ENCODE results near the gene GLYATL1. TPM values are rescaled to one million over a fixed set of nuclear protein-coding genes. Genes with fewer than 3 reads are reported as not detected.

Gene GLYATL1
- total and polyA plus RNA-seq, 2 experiments from 2014 or later = 7.9 to 12.6 TPM

- Mint-ChIP-seq H3K4me3 (no peak overlapping the region), H3K4me1 (0 out of 3 replicates have a peak, but pooled peaks cover under 1% of the 10 kb centered on the region), H3K27ac (no peak overlapping the region), H3K36me3 (ENCODE audit: low read depth) (peaks cover 13% of the 10 kb centered on the region), H3K27me3 (ENCODE audit: insufficient read depth, low read depth, poor library complexity) (peaks cover 1% of the 10 kb centered on the region), H3K9me3 (peaks cover 35% of the 10 kb centered on the region)
- Histone ChIP-seq H2AFZ (no peak overlapping the region), H3K27me3 (ENCODE audit: insufficient read depth) (no peaks in the 10 kb centered on the region), H3K4me2 (no peak overlapping the region), H3K9me2 (ENCODE audit: insufficient read depth) (no peaks in the 10 kb centered on the region; the same call in 1 of the 2 replicates), H3F3A (replicated peaks; ENCODE audit: low read depth) (no peaks in the 10 kb centered on the region), H3K36me3 (ENCODE audit: insufficient read depth) (peaks cover 11% of the 10 kb centered on the region; the same call in 1 of the 2 replicates), H4K20me1 (replicated peaks; ENCODE audit: insufficient read depth) (no peaks in the 10 kb centered on the region), H3K27ac (ENCODE audit: low read depth) (no peak overlapping the region), H3K4me1 (ENCODE audit: insufficient read depth) (peaks cover under 1% of the 10 kb centered on the region; the same call in 1 of the 2 replicates), H3K79me2 (replicated peaks; ENCODE audit: insufficient read depth) (no peaks in the 10 kb centered on the region), H3K4me3 (no peak overlapping the region)
- TF ChIP-seq ETS1 (IDR thresholded peaks at IDR 0.05) (no peak), ZNF462 (CRISPR knock-in tag; IDR thresholded peaks at IDR 0.05) (no peak), REST (IDR thresholded peaks at IDR 0.05; ENCODE audit: unreplicated experiment) (no peak), JUNB (IDR thresholded peaks at IDR 0.05; ENCODE audit: unreplicated experiment) (no peak), STAT1 (IDR thresholded peaks at IDR 0.05; ENCODE audit: unreplicated experiment) (no peak), CTCF (conservative IDR thresholded peaks at IDR 0.05; ENCODE audit: low read depth in 2 of 2) (no peak), ZNF331 (CRISPR knock-in tag; IDR thresholded peaks at IDR 0.05; ENCODE audit: low read depth) (no peak), POLR2AphosphoS5 (IDR thresholded peaks at IDR 0.05; ENCODE audit: low read depth) (no peak), CREB1 (CRISPR knock-in tag; IDR thresholded peaks at IDR 0.05; ENCODE audit: low read depth) (no peak), EZH2 (IDR thresholded peaks at IDR 0.05; ENCODE audit: low read depth, unreplicated experiment) (no peak), ZNF114 (CRISPR knock-in tag; IDR thresholded peaks at IDR 0.05) (no peak), NANOG (IDR thresholded peaks at IDR 0.05; ENCODE audit: borderline replicate concordance) (no peak), EZH2phosphoT487 (IDR thresholded peaks at IDR 0.05; ENCODE audit: unreplicated experiment) (no peak)
- DNase-seq (ENCODE audit: low spot score) = no peak
- ATAC-seq = no peak
These were observed 22.0 kb upstream of the GLYATL1 start for GRCh38 chr11:58917159-58917783.
